Measurements from ENCODE around the gene CD300LF.

Gene CD300LF

GRCh38 chr17:74712756-74713155, at the start of gene CD300LF:
Gene CD300LF (minus strand): TSS chr17:74712923. CDS start chr17:74712866, 57 bp downstream.
- no peak for DNase-seq

- no peak for DNase-seq
Observed at GRCh38 chr17:74761931-74762330, 49.2 kb upstream of the CD300LF start.

- DNase-seq = no peak
Observed at GRCh38 chr17:74761419-74761818, 48.7 kb upstream of the CD300LF start.

GRCh38 chr17:74760404-74761105, 47.8 kb upstream of the CD300LF start:
- no peak for DNase-seq

GRCh38 chr17:74759941-74760340, 47.2 kb upstream of the CD300LF start:
- DNase-seq = no peak

GRCh38 chr17:74759243-74759801, 46.6 kb upstream of the CD300LF start:
- DNase-seq = peak; percentile 83

GRCh38 chr17:74758848-74759168, 46.1 kb upstream of the CD300LF start:
- DNase-seq = no peak

GRCh38 chr17:74757931-74758847, 45.5 kb upstream of the CD300LF start:
- DNase-seq = no peak

GRCh38 chr17:74757502-74757901, 44.8 kb upstream of the CD300LF start:
- no peak for DNase-seq

- no peak for DNase-seq
Observed at GRCh38 chr17:74756891-74757290, 44.2 kb upstream of the CD300LF start.

GRCh38 chr17:74755533-74755932, 42.8 kb upstream of the CD300LF start:
- no peak for DNase-seq

- DNase-seq = peak; percentile 70
Observed at GRCh38 chr17:74754832-74755231, 42.1 kb upstream of the CD300LF start.

- DNase-seq = no peak
Observed at GRCh38 chr17:74752822-74753401, 40.2 kb upstream of the CD300LF start.

GRCh38 chr17:74752415-74752814, 39.7 kb upstream of the CD300LF start:
- DNase-seq = no peak

GRCh38 chr17:74750327-74751069, 37.8 kb upstream of the CD300LF start:
- peak; percentile 71 for DNase-seq

GRCh38 chr17:74750039-74750326, 37.3 kb upstream of the CD300LF start:
- DNase-seq = no peak

- DNase-seq = peak; percentile 82
Observed at GRCh38 chr17:74749279-74750038, 36.7 kb upstream of the CD300LF start.

GRCh38 chr17:74748529-74749278, 36.0 kb upstream of the CD300LF start, which contains the start of gene NHERF1:
Gene NHERF1 (plus strand): TSS chr17:74748628. CDS start chr17:74748847, 219 bp downstream.
- DNase-seq = peak; percentile 98

GRCh38 chr17:74748279-74748528, 35.5 kb upstream of the CD300LF start:
- DNase-seq = no peak

GRCh38 chr17:74746922-74747321, 34.2 kb upstream of the CD300LF start:
- no peak for DNase-seq

GRCh38 chr17:74746376-74746775, 33.7 kb upstream of the CD300LF start:
- no peak for DNase-seq
